ENCODE data around the gene OLFM1.

Gene OLFM1

GRCh38 chr9:135167356-135167755, 79.9 kb downstream of the OLFM1 start:
- in situ Hi-C loops (cut with MboI; ENCODE audit: low sequenced_read_pairs) = no loop called here

GRCh38 chr9:135167849-135168655, 80.6 kb downstream of the OLFM1 start:
- in situ Hi-C loops (cut with MboI; ENCODE audit: low sequenced_read_pairs) = no loop called here

- in situ Hi-C loops (cut with MboI; ENCODE audit: low sequenced_read_pairs) = no loop called here
Observed at GRCh38 chr9:135169709-135170226, 82.3 kb downstream of the OLFM1 start.

GRCh38 chr9:135170535-135170934, 83.1 kb downstream of the OLFM1 start:
- in situ Hi-C loops (cut with MboI; ENCODE audit: low sequenced_read_pairs) = no loop called here
